Cerebellar nuclear complex (tissue), 1 donor: ENCODE data around the gene LIX1L.
A peak's percentile ranks its signal among the peaks of the same experiment; 100 is the strongest.
"Not testable (repeated sequence)": the region's sequence is repeated elsewhere in the genome, so short reads cannot be mapped to it uniquely, and the experiment has no call there.

Experiments
- DNase-seq, 2 experiments: peaks; one replicate each; lab custom pipeline; 2025; lab: John Stamatoyannopoulos, UW

LIX1L gene

DNA sequence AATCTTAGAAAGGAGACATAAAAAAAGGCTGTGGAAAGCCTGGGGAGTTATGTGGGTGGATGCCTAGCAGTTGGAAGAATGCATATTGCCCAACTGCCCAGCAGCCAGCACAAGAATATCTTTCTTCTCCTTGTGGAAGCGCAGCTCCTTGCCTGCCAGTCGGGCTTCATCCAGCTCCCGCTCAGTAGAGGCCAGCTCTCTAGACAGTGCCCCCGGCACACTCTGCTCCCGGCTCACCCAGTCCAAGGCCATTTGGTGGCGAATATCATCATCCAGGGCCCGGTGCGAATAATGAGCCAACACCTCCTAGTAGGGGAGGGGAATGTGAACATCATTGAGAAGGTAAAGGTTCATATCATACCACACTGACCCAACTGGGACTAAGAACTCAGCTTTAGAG, 21.6 kb downstream of the LIX1L start:
- no peak for DNase-seq

- no peak for DNase-seq
Measured at GRCh38 chr1:145935708-145936107, 22.1 kb downstream of the LIX1L start.

DNA sequence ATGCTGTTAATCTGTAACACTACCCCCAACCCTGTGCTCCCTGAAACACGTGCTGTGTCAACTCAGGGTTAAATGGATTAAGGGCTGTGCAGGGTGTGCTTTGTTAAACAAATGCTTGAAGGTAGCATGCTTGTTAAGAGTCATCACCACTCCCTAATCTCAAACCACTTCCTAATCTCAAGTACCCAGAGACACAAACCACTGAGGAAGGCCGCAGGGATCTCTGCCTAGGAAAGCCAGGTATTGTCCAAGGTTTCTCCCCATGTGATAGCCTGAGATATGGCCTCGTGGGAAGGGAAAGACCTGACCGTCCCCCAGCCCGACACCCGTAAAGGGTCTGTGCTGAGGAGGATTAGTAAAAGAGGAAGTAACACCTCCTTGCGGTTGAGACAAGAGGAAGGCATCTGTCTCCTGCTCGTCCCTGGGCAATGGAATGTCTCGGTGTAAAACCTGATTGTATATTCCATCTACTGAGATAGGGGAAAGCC, 25.3 kb downstream of the LIX1L start:
- DNase-seq = not testable (repeated sequence)

DNA sequence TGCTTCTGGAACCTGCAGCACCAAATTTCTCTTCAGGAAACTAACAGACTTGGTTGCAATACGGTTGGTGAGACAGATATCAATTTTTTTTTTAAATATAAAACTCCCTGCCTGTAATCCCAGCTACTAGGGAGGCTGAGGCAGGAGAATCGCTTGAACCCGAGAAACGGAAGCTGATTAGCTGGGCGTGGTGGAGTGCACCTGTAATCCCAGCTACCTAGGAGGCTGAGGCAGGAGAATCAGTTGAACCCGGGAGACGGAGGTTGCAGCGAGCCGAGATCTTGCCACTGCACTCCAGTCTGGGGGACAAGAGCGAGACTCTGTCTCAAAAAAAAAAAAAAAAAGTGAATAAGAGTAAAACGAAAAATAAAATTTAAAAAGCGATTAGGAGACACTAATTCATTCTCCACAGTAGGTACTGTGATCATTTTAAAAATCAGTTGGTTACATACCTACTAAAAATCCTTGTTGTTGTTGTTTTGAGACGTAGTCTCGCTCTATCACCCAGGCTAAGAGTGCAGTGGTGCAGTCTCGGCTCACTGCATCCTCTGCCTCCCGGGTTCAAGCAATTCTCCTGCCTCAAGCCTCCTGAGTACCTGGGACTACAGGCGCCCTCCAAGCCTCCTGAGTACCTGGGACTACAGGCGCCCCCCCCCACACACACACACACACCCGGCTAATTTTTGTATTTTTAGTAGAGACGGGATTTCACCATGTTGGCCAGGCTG, 29.7 kb downstream of the LIX1L start:
- no peak for DNase-seq

- DNase-seq = peak; percentile 67 to 90
Measured at GRCh38 chr1:145927063-145927886, 30.5 kb downstream of the LIX1L start, which contains the start of gene RBM8A. Gene RBM8A (minus strand): TSS chr1:145927484. CDS start chr1:145927426, 58 bp downstream.

GRCh38 chr1:145926686-145927062, 31.1 kb downstream of the LIX1L start:
- DNase-seq = no peak

DNA sequence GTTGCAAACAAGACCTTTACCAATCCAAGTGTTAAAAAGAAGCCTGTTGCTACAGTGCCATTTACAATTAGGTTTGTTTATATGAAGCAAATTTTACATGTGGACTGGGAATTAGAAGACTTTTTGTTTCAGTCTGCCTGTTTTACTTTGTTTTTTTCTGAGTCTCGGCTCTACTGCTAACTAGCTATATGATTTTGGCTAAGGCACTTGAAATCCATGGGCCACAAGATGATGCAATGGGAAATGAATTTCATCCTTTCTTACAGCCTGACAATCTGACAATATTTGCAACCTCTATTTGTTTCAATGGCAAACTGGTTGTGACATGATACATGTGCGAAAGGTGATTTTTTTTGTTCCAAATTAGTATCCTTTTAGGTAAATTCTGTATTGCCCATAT, 35.6 kb downstream of the LIX1L start:
- DNase-seq = no peak

DNA sequence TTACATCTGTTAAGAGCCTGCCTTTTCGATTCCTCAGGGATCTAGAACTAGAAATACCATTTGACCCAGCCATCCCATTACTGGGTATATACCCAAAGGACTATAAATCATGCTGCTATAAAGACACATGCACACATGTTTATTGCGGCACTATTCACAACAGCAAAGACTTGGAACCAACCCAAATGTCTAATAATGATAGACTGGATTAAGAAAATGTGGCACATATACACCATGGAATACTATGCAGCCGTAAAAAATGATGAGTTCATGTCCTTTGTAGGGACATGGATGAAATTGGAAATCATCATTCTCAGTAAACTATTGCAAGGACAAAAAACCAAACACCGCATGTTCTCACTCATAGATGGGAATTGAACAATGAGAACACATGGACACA, 37.5 kb downstream of the LIX1L start:
- not testable (repeated sequence) for DNase-seq

DNA sequence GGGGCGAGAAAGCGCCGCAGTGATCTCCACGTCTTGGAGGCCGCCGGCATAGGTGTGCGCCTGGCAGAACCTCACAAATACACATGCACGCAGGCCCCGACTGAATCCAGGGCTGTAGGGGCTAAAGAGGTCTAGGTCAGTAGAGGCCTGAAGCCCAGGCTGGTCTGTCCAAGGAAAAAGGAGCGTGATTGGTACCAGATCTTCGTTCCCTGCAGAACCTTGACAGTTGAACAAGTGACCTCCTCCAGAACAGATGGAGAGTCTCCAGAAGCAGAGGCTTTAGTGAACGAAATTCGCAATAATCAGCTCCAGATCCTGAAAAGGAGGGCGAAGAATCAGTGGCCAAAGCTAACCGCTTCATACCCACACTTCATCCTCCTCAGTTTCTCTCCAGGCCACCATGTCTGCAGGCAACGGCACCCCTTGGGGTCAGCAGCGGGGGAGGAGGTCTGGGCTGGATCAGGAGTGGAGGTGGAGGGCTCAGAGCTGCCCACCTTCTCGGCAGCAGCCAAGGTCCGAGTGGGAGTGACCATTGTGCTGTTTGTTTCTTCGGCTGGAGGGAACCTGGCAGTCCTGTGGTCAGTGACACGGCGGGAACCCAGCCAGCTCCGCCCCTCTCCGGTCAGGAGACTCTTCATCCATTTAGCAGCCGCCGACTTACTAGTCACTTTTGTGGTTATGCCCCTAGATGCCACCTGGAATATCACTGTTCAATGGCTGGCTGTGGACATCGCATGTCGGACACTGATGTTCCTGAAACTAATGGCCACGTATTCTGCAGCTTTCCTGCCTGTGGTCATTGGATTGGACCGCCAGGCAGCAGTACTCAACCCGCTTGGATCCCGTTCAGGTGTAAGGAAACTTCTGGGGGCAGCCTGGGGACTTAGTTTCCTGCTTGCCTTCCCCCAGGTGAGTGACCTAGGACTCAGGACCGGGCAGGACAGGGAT, 38.6 kb downstream of the LIX1L start:
- DNase-seq = peak in 1 of 2 experiments; percentile 30

DNA sequence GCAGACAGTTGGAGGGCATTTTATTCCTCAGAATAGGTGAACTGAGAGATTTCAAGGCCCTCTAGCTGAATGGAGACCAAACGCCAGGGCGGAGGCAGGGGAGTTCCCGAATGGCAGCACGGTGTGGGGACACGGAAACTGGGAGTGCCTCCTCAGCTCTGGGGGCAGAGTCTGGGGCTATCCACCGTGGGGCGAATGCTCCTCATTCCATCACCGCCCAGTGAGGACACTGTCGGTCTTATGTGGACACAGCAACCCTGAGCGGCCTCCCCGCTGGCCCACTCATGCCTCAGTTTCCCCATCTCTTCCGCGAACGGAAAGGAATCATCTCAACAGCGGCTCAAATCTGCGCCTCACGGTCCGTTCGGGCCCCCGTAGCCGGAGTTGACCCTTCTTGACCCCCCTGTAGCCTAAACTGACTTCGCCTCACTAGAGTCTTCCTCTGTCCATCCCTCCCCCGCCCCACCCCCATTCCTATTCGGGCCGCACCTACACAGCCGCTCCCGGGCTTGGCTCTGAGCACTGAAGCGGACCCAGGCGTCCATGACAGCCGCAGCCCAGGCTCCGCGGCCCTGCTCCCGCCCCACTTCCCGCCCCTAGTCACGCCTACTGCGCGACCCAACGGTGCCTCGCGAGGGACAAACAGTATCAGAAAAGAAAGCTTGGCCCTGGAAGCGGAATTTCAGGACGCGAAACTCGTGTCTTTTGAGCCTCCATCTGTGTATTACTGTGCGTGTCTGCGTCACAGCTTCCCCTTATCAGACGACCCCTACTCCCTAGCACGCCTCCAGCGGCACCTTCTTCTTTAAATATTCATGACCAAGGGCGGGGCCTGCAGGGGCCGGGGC, 39.4 kb downstream of the LIX1L start, which contains the start of gene PEX11B:
TSS of gene PEX11B (minus strand) at position 574 of the 848 bp plus-strand sequence. CDS start at position 545, 29 bp downstream.
- peak in 1 of 2 experiments; percentile 73 for DNase-seq

GRCh38 chr1:145917595-145917994, 40.2 kb downstream of the LIX1L start:
- DNase-seq = no peak

GRCh38 chr1:145916745-145917144, 41.1 kb downstream of the LIX1L start:
- DNase-seq = no peak

- DNase-seq = no peak
Measured at GRCh38 chr1:145912128-145912641, 45.6 kb downstream of the LIX1L start.

GRCh38 chr1:145908653-145909052, 49.2 kb downstream of the LIX1L start:
- no peak for DNase-seq

DNA sequence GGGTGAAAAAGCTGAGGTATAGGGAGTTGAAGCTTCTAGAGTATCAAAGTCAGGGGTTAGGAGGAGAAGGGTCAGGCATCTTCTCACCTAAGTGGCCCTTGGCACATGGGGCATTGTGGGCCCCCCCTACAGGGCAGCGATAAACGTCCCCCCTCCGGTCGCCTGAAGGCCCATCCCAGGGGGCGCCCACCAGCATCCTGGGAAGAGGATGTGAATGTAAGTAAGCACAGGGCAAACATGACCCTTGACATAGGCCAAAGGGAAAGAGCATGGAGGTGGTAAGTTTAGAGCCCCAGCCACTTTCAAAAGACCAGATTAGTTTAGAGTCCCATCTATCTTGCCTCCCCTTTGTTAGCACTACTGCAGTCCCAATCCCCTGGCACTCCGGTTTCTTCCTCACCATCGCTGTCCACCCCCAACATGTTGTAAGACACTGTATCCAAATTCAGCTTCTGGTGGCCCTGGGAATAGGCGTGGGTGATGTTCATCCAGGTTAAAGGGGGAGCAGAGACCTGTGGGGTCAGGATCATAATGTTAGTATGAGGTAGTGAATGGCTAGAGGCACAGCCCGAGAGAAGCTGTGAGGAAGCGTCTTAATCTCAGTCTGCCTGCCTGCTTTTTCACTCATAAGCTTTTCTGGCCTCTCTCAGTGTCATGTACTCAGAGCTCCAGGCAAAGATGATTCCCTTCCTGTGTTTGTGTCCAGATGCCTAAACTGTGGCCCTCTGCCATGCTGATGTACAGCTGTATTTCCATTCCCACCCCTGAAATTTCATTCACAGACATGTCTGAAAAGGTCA, 50.7 kb downstream of the LIX1L start:
- no peak for DNase-seq

- DNase-seq = no peak
Measured at GRCh38 chr1:145901312-145902021, 56.4 kb downstream of the LIX1L start.

DNA sequence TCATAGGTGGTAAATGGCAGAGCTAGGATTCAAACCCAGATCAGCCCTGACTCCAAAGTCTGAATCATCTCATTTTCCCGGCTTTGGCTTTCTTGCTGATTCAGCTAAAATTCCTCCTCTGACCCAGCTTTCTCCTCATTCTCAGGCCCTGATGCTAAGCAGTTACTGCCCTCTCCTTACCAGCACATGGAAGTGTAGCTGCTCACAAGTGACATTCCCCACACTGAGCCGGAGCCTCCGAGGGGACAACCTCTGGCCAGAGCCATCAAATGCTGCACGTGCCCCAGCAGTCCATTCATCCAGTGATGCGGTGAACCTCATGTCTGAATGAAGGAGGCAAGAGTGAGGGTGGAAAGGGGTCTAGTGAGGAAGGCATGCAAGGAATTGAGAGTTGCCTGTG, 59.1 kb downstream of the LIX1L start:
- no peak for DNase-seq

DNA sequence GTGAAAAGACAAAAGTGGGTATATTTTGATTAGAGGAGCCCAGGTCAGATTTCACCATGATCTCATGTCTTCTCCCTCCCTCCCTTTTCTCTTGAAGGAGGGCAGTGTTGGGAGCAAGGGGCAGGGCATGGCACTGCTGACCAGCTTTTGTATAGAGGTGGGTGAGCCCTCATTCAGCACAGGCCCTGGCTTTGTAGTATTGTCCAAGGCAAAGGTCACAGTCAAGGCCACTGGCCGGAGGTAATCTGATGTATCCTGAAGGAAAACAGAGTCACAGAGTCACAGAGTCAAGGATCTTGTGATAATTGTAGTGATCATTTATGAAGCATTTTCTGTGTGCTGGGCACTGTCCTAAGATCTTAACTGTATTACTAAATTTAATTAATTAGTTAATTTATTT, 59.8 kb downstream of the LIX1L start:
- DNase-seq = no peak

GRCh38 chr1:145895471-145895870, 62.3 kb downstream of the LIX1L start:
- DNase-seq = no peak
